Measurements from ENCODE around the gene VOPP1.

The VOPP1 gene

GRCh38 chr7:55509322-55509721 lies 63.0 kb downstream of the VOPP1 start:
- H3K36me3 ChIP-seq (ENCODE audit: insufficient read depth, low read length) = no peaks in the 10 kb centered on the region
- no peak overlapping the region for H2AFZ ChIP-seq (ENCODE audit: low read length, unreplicated experiment)
- H3K79me2 ChIP-seq (ENCODE audit: control insufficient read depth, insufficient read depth, low read length, unreplicated experiment) = no peaks in the 10 kb centered on the region
- no peak overlapping the region for H3K4me3 ChIP-seq (ENCODE audit: low read depth, low read length)
- H3K27ac ChIP-seq (ENCODE audit: low read depth, low read length) = no peak overlapping the region
- no peaks in the 10 kb centered on the region for H3K27me3 ChIP-seq (ENCODE audit: insufficient read depth, low read length)
- H3K4me1 ChIP-seq (ENCODE audit: control insufficient read depth, insufficient read depth, low read length, unreplicated experiment) = peaks cover 13% of the 10 kb centered on the region

GRCh38 chr7:55508221-55509011 lies 63.9 kb downstream of the VOPP1 start:
- H2AFZ ChIP-seq (ENCODE audit: low read length, unreplicated experiment) = no peak overlapping the region
- H3K27me3 ChIP-seq (ENCODE audit: insufficient read depth, low read length) = no peaks in the 10 kb centered on the region
- H3K27ac ChIP-seq (ENCODE audit: low read depth, low read length) = no peak overlapping the region
- H3K79me2 ChIP-seq (ENCODE audit: control insufficient read depth, insufficient read depth, low read length, unreplicated experiment) = no peaks in the 10 kb centered on the region
- no peak overlapping the region for H3K4me3 ChIP-seq (ENCODE audit: low read depth, low read length)
- H3K36me3 ChIP-seq (ENCODE audit: insufficient read depth, low read length) = no peaks in the 10 kb centered on the region
- H3K4me1 ChIP-seq (ENCODE audit: control insufficient read depth, insufficient read depth, low read length, unreplicated experiment) = peaks cover 14% of the 10 kb centered on the region

- H3K4me3 ChIP-seq (ENCODE audit: low read depth, low read length) = no peak overlapping the region
- no peaks in the 10 kb centered on the region for H3K27me3 ChIP-seq (ENCODE audit: insufficient read depth, low read length)
- no peak overlapping the region for H2AFZ ChIP-seq (ENCODE audit: low read length, unreplicated experiment)
- peaks cover 14% of the 10 kb centered on the region for H3K4me1 ChIP-seq (ENCODE audit: control insufficient read depth, insufficient read depth, low read length, unreplicated experiment)
- no peak overlapping the region for H3K27ac ChIP-seq (ENCODE audit: low read depth, low read length)
- no peaks in the 10 kb centered on the region for H3K36me3 ChIP-seq (ENCODE audit: insufficient read depth, low read length)
- no peaks in the 10 kb centered on the region for H3K79me2 ChIP-seq (ENCODE audit: control insufficient read depth, insufficient read depth, low read length, unreplicated experiment)
Measured at GRCh38 chr7:55507743-55508142, 64.6 kb downstream of the VOPP1 start.

GRCh38 chr7:55504967-55505658 lies 67.2 kb downstream of the VOPP1 start:
- H3K27ac ChIP-seq (ENCODE audit: low read depth, low read length) = no peak overlapping the region
- H3K4me1 ChIP-seq (ENCODE audit: control insufficient read depth, insufficient read depth, low read length, unreplicated experiment) = peaks cover 14% of the 10 kb centered on the region
- no peaks in the 10 kb centered on the region for H3K27me3 ChIP-seq (ENCODE audit: insufficient read depth, low read length)
- H2AFZ ChIP-seq (ENCODE audit: low read length, unreplicated experiment) = no peak overlapping the region
- no peaks in the 10 kb centered on the region for H3K36me3 ChIP-seq (ENCODE audit: insufficient read depth, low read length)
- no peak overlapping the region for H3K4me3 ChIP-seq (ENCODE audit: low read depth, low read length)
- H3K79me2 ChIP-seq (ENCODE audit: control insufficient read depth, insufficient read depth, low read length, unreplicated experiment) = no peaks in the 10 kb centered on the region

- Histone ChIP-seq H3K36me3 (ENCODE audit: insufficient read depth, low read length) (no peaks in the 10 kb centered on the region), H3K4me1 (ENCODE audit: control insufficient read depth, insufficient read depth, low read length, unreplicated experiment) (peaks cover 14% of the 10 kb centered on the region), H2AFZ (ENCODE audit: low read length, unreplicated experiment) (no peak overlapping the region), H3K4me3 (ENCODE audit: low read depth, low read length) (no peak overlapping the region), H3K27ac (ENCODE audit: low read depth, low read length) (no peak overlapping the region), H3K27me3 (ENCODE audit: insufficient read depth, low read length) (no peaks in the 10 kb centered on the region), H3K79me2 (ENCODE audit: control insufficient read depth, insufficient read depth, low read length, unreplicated experiment) (no peaks in the 10 kb centered on the region)
Measured at GRCh38 chr7:55504093-55504859, 68.0 kb downstream of the VOPP1 start.

DNA sequence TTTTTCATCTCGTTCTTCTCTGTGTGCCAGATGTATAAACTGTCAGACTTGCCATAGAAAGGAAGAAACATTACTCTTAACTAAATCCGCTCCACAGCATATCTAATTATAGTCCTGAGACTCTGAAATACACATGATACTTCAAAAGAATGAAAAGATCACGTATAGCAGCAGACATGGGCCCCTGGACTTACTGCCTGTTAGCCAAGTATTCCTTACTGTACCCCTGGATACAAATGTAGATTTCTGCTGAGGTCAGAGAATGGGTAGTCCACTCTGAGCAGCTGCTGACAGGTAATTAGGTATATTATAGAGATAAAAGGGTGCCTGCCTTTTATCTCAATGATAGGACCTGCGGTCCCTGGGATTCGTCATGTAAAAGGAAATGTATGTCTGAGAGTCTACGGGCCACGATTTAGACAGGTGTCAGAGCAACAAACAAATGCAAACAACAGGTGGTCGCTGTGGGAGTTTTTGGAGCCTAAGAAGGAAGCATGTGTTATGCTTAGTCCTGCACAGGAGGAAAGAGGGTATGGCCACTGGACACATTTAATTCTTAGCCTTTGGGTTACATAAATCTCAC lies 69.4 kb downstream of the VOPP1 start:
- Histone ChIP-seq H3K36me3 (ENCODE audit: insufficient read depth, low read length) (no peaks in the 10 kb centered on the region), H3K27ac (ENCODE audit: low read depth, low read length) (no peak overlapping the region), H2AFZ (ENCODE audit: low read length, unreplicated experiment) (no peak overlapping the region), H3K4me1 (ENCODE audit: control insufficient read depth, insufficient read depth, low read length, unreplicated experiment) (peaks cover 14% of the 10 kb centered on the region), H3K27me3 (ENCODE audit: insufficient read depth, low read length) (no peaks in the 10 kb centered on the region), H3K4me3 (ENCODE audit: low read depth, low read length) (no peak overlapping the region), H3K79me2 (ENCODE audit: control insufficient read depth, insufficient read depth, low read length, unreplicated experiment) (no peaks in the 10 kb centered on the region)

GRCh38 chr7:55502124-55502857 lies 70.0 kb downstream of the VOPP1 start:
- Histone ChIP-seq H3K27ac (ENCODE audit: low read depth, low read length) (no peak overlapping the region), H3K36me3 (ENCODE audit: insufficient read depth, low read length) (no peaks in the 10 kb centered on the region), H3K27me3 (ENCODE audit: insufficient read depth, low read length) (no peaks in the 10 kb centered on the region), H3K4me3 (ENCODE audit: low read depth, low read length) (no peak overlapping the region), H3K4me1 (ENCODE audit: control insufficient read depth, insufficient read depth, low read length, unreplicated experiment) (peaks cover 14% of the 10 kb centered on the region), H3K79me2 (ENCODE audit: control insufficient read depth, insufficient read depth, low read length, unreplicated experiment) (no peaks in the 10 kb centered on the region), H2AFZ (ENCODE audit: low read length, unreplicated experiment) (no peak overlapping the region)

DNA sequence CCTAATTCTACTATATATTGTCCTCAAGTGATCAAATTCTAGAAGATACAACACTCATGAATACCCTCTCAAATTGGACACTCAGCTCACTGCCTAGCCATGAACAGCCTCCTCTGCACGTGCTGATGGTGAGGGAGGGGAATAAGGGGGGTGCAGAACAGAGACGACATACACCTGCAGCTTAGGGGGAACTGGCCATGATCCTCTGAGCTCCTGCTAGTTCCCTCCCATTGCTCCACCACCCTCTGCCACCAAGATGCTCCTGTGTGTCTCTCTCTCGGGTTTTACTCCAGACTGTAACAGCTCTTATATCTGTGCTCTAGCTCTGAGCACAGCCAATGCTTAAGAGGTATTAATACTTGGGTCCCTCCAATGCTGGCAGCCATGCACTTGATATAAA lies 70.7 kb downstream of the VOPP1 start:
- Histone ChIP-seq H3K79me2 (ENCODE audit: control insufficient read depth, insufficient read depth, low read length, unreplicated experiment) (no peaks in the 10 kb centered on the region), H2AFZ (ENCODE audit: low read length, unreplicated experiment) (no peak overlapping the region), H3K36me3 (ENCODE audit: insufficient read depth, low read length) (no peaks in the 10 kb centered on the region; the same call in 1 of the 2 replicates)

DNA sequence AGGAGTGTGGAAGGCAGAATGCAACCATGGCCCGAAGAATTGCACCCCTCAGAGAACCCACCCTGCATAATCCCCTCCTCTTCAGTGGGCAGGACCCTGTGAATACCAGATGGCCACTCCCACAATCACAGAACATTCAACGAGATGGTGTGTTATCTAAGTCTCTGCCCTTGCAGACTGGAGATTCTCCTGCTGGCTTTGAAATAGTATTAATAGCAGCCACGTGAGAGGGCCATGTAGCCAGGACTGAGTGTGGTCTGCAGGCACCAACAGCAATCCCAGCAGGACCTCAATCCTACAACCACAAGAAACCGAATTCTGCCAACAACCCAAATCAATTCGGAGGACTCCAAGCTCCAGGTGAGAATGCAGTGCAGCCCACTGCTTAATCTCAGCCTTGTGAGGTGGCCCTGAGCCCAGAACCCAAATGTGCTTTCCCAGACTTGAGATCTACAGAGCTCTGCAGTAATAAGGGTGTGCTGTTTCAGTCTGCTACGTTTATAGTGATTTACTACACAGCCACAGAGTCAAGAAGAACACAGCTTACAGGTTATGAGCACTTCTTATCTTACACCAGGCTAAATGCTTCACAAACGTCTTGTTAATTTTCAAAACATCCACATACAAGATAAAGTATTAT lies 72.1 kb downstream of the VOPP1 start:
- no peaks in the 10 kb centered on the region; the same call in 1 of the 2 replicates for H3K36me3 ChIP-seq (ENCODE audit: insufficient read depth, low read length)
- no peak overlapping the region for H2AFZ ChIP-seq (ENCODE audit: low read length, unreplicated experiment)
- H3K27ac ChIP-seq (ENCODE audit: low read depth, low read length) = no peak overlapping the region
- peaks cover 9% of the 10 kb centered on the region for H3K4me1 ChIP-seq (ENCODE audit: control insufficient read depth, insufficient read depth, low read length, unreplicated experiment)
- no peak overlapping the region for H3K4me3 ChIP-seq (ENCODE audit: low read depth, low read length)
- H3K27me3 ChIP-seq (ENCODE audit: insufficient read depth, low read length) = no peaks in the 10 kb centered on the region
- no peaks in the 10 kb centered on the region for H3K79me2 ChIP-seq (ENCODE audit: control insufficient read depth, insufficient read depth, low read length, unreplicated experiment)

More for the DNA sequence above, 70.7 kb downstream of the VOPP1 start:
- Histone ChIP-seq H3K27ac (ENCODE audit: low read depth, low read length) (no peak overlapping the region), H3K4me1 (ENCODE audit: control insufficient read depth, insufficient read depth, low read length, unreplicated experiment) (peaks cover 14% of the 10 kb centered on the region), H3K4me3 (ENCODE audit: low read depth, low read length) (no peak overlapping the region), H3K27me3 (ENCODE audit: insufficient read depth, low read length) (no peaks in the 10 kb centered on the region)
